ENCODE results near the gene TMED6. TPM values are rescaled to one million over a fixed set of nuclear protein-coding genes. Genes with fewer than 3 reads are reported as not detected.

Gene TMED6
- total RNA-seq, 2 experiments from 2014 or later = 1.2 to 1.3 TPM

- no peak overlapping the region for H3K27ac Mint-ChIP-seq
- DNase-seq (no peak), ATAC-seq (no peak)
- intact Hi-C loops (cut with DNase I, micrococcal nuclease) = no loop called here
- no peak overlapping the region for H3K4me3 Mint-ChIP-seq
- H3K4me1 Mint-ChIP-seq = peaks cover 29% of the 10 kb centered on the region
- ChIA-PET CTCF (no interaction called here), POLR2A (no interaction called here)
- no peaks in the 10 kb centered on the region for H3K27me3 Mint-ChIP-seq
- H3K9me3 Mint-ChIP-seq (ENCODE audit: low read depth) = no peaks in the 10 kb centered on the region
- H3K36me3 Mint-ChIP-seq (ENCODE audit: low read depth) = peaks cover 58% of the 10 kb centered on the region
Observed at GRCh38 chr16:69323415-69323814, 28.2 kb downstream of the TMED6 start.

GRCh38 chr16:69322343-69322742 lies 29.2 kb downstream of the TMED6 start:
- ATAC-seq = no peak
- Mint-ChIP-seq H3K9me3 (ENCODE audit: low read depth) (no peaks in the 10 kb centered on the region), H3K27ac (no peak overlapping the region), H3K4me3 (no peak overlapping the region), H3K36me3 (ENCODE audit: low read depth) (peaks cover 56% of the 10 kb centered on the region), H3K27me3 (no peaks in the 10 kb centered on the region), H3K4me1 (peaks cover 23% of the 10 kb centered on the region)
- ChIA-PET POLR2A (no interaction called here), CTCF (interaction anchor here (0.6 kb wide), 1 partner anchor 795 kb away, joined by 3 read pairs; no protein-coding TSS in a partner anchor)
- DNase-seq = no peak
- intact Hi-C loops (cut with DNase I, micrococcal nuclease) = no loop called here

- POLR2A ChIA-PET = no interaction called here
- intact Hi-C loops (cut with DNase I, micrococcal nuclease) = no loop called here
- no peak for ATAC-seq
- Mint-ChIP-seq H3K36me3 (ENCODE audit: low read depth) (peaks cover 56% of the 10 kb centered on the region), H3K4me1 (peaks cover 10% of the 10 kb centered on the region), H3K9me3 (ENCODE audit: low read depth) (no peaks in the 10 kb centered on the region), H3K27me3 (no peaks in the 10 kb centered on the region), H3K4me3 (no peak overlapping the region), H3K27ac (no peak overlapping the region)
- CTCF ChIA-PET = no interaction called here
- no peak for DNase-seq
Observed at GRCh38 chr16:69321080-69321479, 30.5 kb downstream of the TMED6 start.

- H3K4me3 Mint-ChIP-seq = no peak overlapping the region
- ChIA-PET POLR2A (no interaction called here), CTCF (no interaction called here)
- H3K27ac Mint-ChIP-seq = no peak overlapping the region
- no peaks in the 10 kb centered on the region for H3K9me3 Mint-ChIP-seq (ENCODE audit: low read depth)
- DNase-seq (no peak), ATAC-seq (no peak)
- no peaks in the 10 kb centered on the region for H3K27me3 Mint-ChIP-seq
- H3K4me1 Mint-ChIP-seq = peaks cover 7% of the 10 kb centered on the region
- intact Hi-C loops (cut with DNase I, micrococcal nuclease) = no loop called here
- peaks cover 55% of the 10 kb centered on the region for H3K36me3 Mint-ChIP-seq (ENCODE audit: low read depth)
Observed at GRCh38 chr16:69320740-69321073, 30.9 kb downstream of the TMED6 start.

GRCh38 chr16:69319826-69320739 lies 31.5 kb downstream of the TMED6 start:
- intact Hi-C loops (cut with DNase I, micrococcal nuclease) = no loop called here
- DNase-seq (no peak), ATAC-seq (no peak)
- Mint-ChIP-seq H3K27me3 (no peaks in the 10 kb centered on the region), H3K4me3 (no peak overlapping the region), H3K27ac (no peak overlapping the region), H3K36me3 (ENCODE audit: low read depth) (peaks cover 55% of the 10 kb centered on the region), H3K9me3 (ENCODE audit: low read depth) (no peaks in the 10 kb centered on the region), H3K4me1 (peaks cover 4% of the 10 kb centered on the region)
- ChIA-PET CTCF (no interaction called here), POLR2A (no interaction called here)

GRCh38 chr16:69319381-69319780 lies 32.2 kb downstream of the TMED6 start:
- peaks cover 58% of the 10 kb centered on the region for H3K36me3 Mint-ChIP-seq (ENCODE audit: low read depth)
- no peak for ATAC-seq
- intact Hi-C loops (cut with DNase I, micrococcal nuclease) = no loop called here
- ChIA-PET POLR2A (no interaction called here), CTCF (no interaction called here)
- no peak overlapping the region for H3K27ac Mint-ChIP-seq
- no peak for DNase-seq
- H3K4me3 Mint-ChIP-seq = no peak overlapping the region
- no peaks in the 10 kb centered on the region for H3K9me3 Mint-ChIP-seq (ENCODE audit: low read depth)
- no peaks in the 10 kb centered on the region for H3K27me3 Mint-ChIP-seq
- H3K4me1 Mint-ChIP-seq = peaks cover 3% of the 10 kb centered on the region

GRCh38 chr16:69318911-69319289 lies 32.7 kb downstream of the TMED6 start:
- Mint-ChIP-seq H3K27me3 (no peaks in the 10 kb centered on the region), H3K4me3 (no peak overlapping the region), H3K4me1 (peaks cover 3% of the 10 kb centered on the region), H3K36me3 (ENCODE audit: low read depth) (peaks cover 56% of the 10 kb centered on the region), H3K27ac (no peak overlapping the region), H3K9me3 (ENCODE audit: low read depth) (no peaks in the 10 kb centered on the region)
- no peak for ATAC-seq
- ChIA-PET CTCF (no interaction called here), POLR2A (interaction anchor here (1.1 kb wide), 1 partner anchor 9 kb away, joined by 3 read pairs; no protein-coding TSS in a partner anchor)
- intact Hi-C loops (cut with DNase I, micrococcal nuclease) = no loop called here
- no peak for DNase-seq

GRCh38 chr16:69318177-69318910 lies 33.2 kb downstream of the TMED6 start:
- ATAC-seq (no peak), DNase-seq (no peak)
- H3K27ac Mint-ChIP-seq = no peak overlapping the region
- H3K4me1 Mint-ChIP-seq = peaks cover 8% of the 10 kb centered on the region
- intact Hi-C loops (cut with DNase I, micrococcal nuclease) = no loop called here
- POLR2A ChIA-PET = interaction anchor here (0.7 to 1.1 kb wide), 2 partner anchors 10 to 13 kb away, joined by 3 read pairs; no protein-coding TSS in a partner anchor
- no peaks in the 10 kb centered on the region for H3K9me3 Mint-ChIP-seq (ENCODE audit: low read depth)
- CTCF ChIA-PET = interaction anchor here (0.7 kb wide), 1 partner anchor 178 kb away, joined by 3 read pairs; no protein-coding TSS in a partner anchor
- no peaks in the 10 kb centered on the region for H3K27me3 Mint-ChIP-seq
- H3K4me3 Mint-ChIP-seq = no peak overlapping the region
- peaks cover 59% of the 10 kb centered on the region for H3K36me3 Mint-ChIP-seq (ENCODE audit: low read depth)

- DNase-seq (no peak), ATAC-seq (no peak)
- Mint-ChIP-seq H3K27ac (peak overlapping the region; percentile 31), H3K9me3 (ENCODE audit: low read depth) (no peaks in the 10 kb centered on the region), H3K36me3 (ENCODE audit: low read depth) (peaks cover 57% of the 10 kb centered on the region), H3K4me1 (peaks cover 18% of the 10 kb centered on the region), H3K27me3 (no peaks in the 10 kb centered on the region), H3K4me3 (no peak overlapping the region)
- intact Hi-C loops (cut with DNase I, micrococcal nuclease) = no loop called here
- CTCF ChIA-PET = interaction anchor here (1.2 kb wide), 1 partner anchor 20 kb away, joined by 3 read pairs; no protein-coding TSS in a partner anchor
- POLR2A ChIA-PET = no interaction called here
Observed at GRCh38 chr16:69316595-69317034, 35.0 kb downstream of the TMED6 start.

GRCh38 chr16:69315486-69316311 lies 35.9 kb downstream of the TMED6 start:
- H3K36me3 Mint-ChIP-seq (ENCODE audit: low read depth) = peaks cover 49% of the 10 kb centered on the region
- no peak for ATAC-seq
- no peak overlapping the region for H3K27ac Mint-ChIP-seq
- POLR2A ChIA-PET = interaction anchor here (0.8 kb wide), 1 partner anchor 11 kb away, joined by 3 read pairs; no protein-coding TSS in a partner anchor
- peaks cover 20% of the 10 kb centered on the region for H3K4me1 Mint-ChIP-seq
- H3K27me3 Mint-ChIP-seq = no peaks in the 10 kb centered on the region
- CTCF ChIA-PET = interaction anchor here (0.6 to 1.2 kb wide), 4 partner anchors 21 to 292 kb away, joined by 3 read pairs; no protein-coding TSS in a partner anchor
- intact Hi-C loops (cut with DNase I, micrococcal nuclease) = no loop called here
- H3K4me3 Mint-ChIP-seq = no peak overlapping the region
- DNase-seq = no peak
- H3K9me3 Mint-ChIP-seq (ENCODE audit: low read depth) = no peaks in the 10 kb centered on the region

- H3K27me3 Mint-ChIP-seq = no peaks in the 10 kb centered on the region
- H3K9me3 Mint-ChIP-seq (ENCODE audit: low read depth) = no peaks in the 10 kb centered on the region
- ATAC-seq = no peak
- H3K4me1 Mint-ChIP-seq = peaks cover 26% of the 10 kb centered on the region
- H3K36me3 Mint-ChIP-seq (ENCODE audit: low read depth) = peaks cover 45% of the 10 kb centered on the region
- intact Hi-C loops (cut with DNase I, micrococcal nuclease) = no loop called here
- ChIA-PET CTCF (interaction anchor here (0.7 to 2.8 kb wide), 2 partner anchors 15 to 26 kb away, joined by 3 to 21 read pairs; partner anchors contain the start of gene PDF), POLR2A (interaction anchor here (0.7 kb wide), 1 partner anchor 339 kb away, joined by 3 read pairs; no protein-coding TSS in a partner anchor)
- H3K4me3 Mint-ChIP-seq = no peak overlapping the region
- DNase-seq = no peak
- H3K27ac Mint-ChIP-seq = no peak overlapping the region
Observed at GRCh38 chr16:69314534-69314933, 37.1 kb downstream of the TMED6 start.

Data from activated CD4-positive, alpha-beta T cell treated with anti-CD3 and anti-CD28 coated beads for 36 hours (primary cell).